Vagina (tissue), 2 donors: ENCODE results near the gene KPNA3. TPM values are rescaled to one million over a fixed set of nuclear protein-coding genes. Genes with fewer than 3 reads are reported as not detected.

ENCODE experiments used
- DNase-seq, 2 donors: peaks; one replicate each; pipeline ENCODE4 v3.0.0-alpha.2; 2017; ENCODE audit errors: extremely low spot score in 2 of 2
- H3K27ac ChIP-seq: fragments of 200-600 bp; sonication (generic); one replicate; pipeline ENCODE4 v1.5.1; 2019
- H3K27me3 ChIP-seq: fragments of 200-600 bp; sonication (generic); one replicate; pipeline ENCODE4 v1.5.1; 2019
- H3K36me3 ChIP-seq, 2 donors: fragments of 200-600 bp; sonication (generic); one replicate each; pipeline ENCODE4 v1.5.1; 2017 to 2019
- H3K4me1 ChIP-seq: fragments of 200-600 bp; sonication (generic); one replicate; pipeline ENCODE4 v1.5.1; 2019
- H3K4me3 ChIP-seq, 2 donors: fragments of 200-600 bp; sonication (generic); 1 replicate in 1 of 2; 2 replicates in 1 of 2; pipeline ENCODE4 v1.5.1; 2016 to 2019
- H3K9me3 ChIP-seq: fragments of 200-600 bp; sonication (generic); one replicate; pipeline ENCODE4 v1.5.1; 2019
- CTCF ChIP-seq, 3 experiments: fragments of 450-650 bp in 2 of 3; fragments of 200-600 bp in 1 of 3; sonication (generic) in 1 of 3; IDR thresholded peaks; one replicate each; pipeline ENCODE4 v1.5.1; 2017 to 2019; ENCODE audit warnings: antibody characterized with exemption in 3 of 3, mild to moderate bottlenecking in 2 of 3, moderate library complexity in 2 of 3
- POLR2A ChIP-seq, 2 donors: fragments of 450-650 bp; IDR thresholded peaks; one replicate each; pipeline ENCODE4 v1.6.1; 2017; ENCODE audit warnings: antibody characterized with exemption in 2 of 2, mild to moderate bottlenecking in 2 of 2, moderate library complexity in 2 of 2
- POLR2AphosphoS5 ChIP-seq, 2 donors: sonication (generic); formaldehyde crosslinking; IDR thresholded peaks; one replicate each; pipeline ENCODE4 v1.9.0; 2017; ENCODE audit warnings: antibody characterized with exemption in 2 of 2, mild to moderate bottlenecking in 2 of 2, low read depth in 1 of 2; ENCODE audit not compliant: insufficient read depth in 1 of 2
- intact Hi-C: fragments of 100-400 bp; cut with DNase I; formaldehyde crosslinking; loops from one replicate; pipeline ENCODE4 v1.15.1; 2023
- total RNA-seq: library from RNA; depleted of rRNA; stranded (reverse); fragments of >200 nt; gene quantifications from one replicate; pipeline ENCODE4 v1.2.3, GENCODE V29; 2016

Gene KPNA3
- total RNA-seq, 1 donor from 2014 or later = 17.2 TPM

- H3K4me3 ChIP-seq = no peak overlapping the region
- no peak for DNase-seq
- H3K4me1 ChIP-seq = peaks cover 7% of the 10 kb centered on the region
- no peaks in the 10 kb centered on the region for H3K27me3 ChIP-seq
- TF ChIP-seq POLR2A (IDR thresholded peaks at IDR 0.05) (no peak), CTCF (IDR thresholded peaks at IDR 0.05) (no peak), POLR2AphosphoS5 (IDR thresholded peaks at IDR 0.05; ENCODE audit: insufficient read depth in 1 of 2, low read depth in 1 of 2) (no peak)
- H3K27ac ChIP-seq = no peak overlapping the region
- H3K36me3 ChIP-seq = no peaks in the 10 kb centered on the region
- intact Hi-C loops = no loop called here
- H3K9me3 ChIP-seq = no peaks in the 10 kb centered on the region
Measured at GRCh38 chr13:49676581-49677298, 115.7 kb downstream of the KPNA3 start.

- DNase-seq = no peak
- H3K27ac ChIP-seq = no peak overlapping the region
Measured at GRCh38 chr13:49670828-49671227, 121.7 kb downstream of the KPNA3 start.

GRCh38 chr13:49669735-49670309 is 122.7 kb downstream of the KPNA3 start:
- Histone ChIP-seq H3K36me3 (peaks cover 0 to 17% of the 10 kb centered on the region in 2 donors), H3K4me3 (no peak overlapping the region), H3K4me1 (peaks cover 15% of the 10 kb centered on the region), H3K9me3 (no peaks in the 10 kb centered on the region), H3K27ac (no peak overlapping the region), H3K27me3 (no peaks in the 10 kb centered on the region)
- intact Hi-C loops = loop anchor here (5.0 kb wide), 1 partner anchor 177 kb away; no protein-coding TSS in a partner anchor
- TF ChIP-seq POLR2AphosphoS5 (IDR thresholded peaks at IDR 0.05; ENCODE audit: insufficient read depth in 1 of 2, low read depth in 1 of 2) (no peak), POLR2A (IDR thresholded peaks at IDR 0.05) (no peak), CTCF (IDR thresholded peaks at IDR 0.05) (peak; percentile 51 to 66 (median 62))
- DNase-seq = no peak

More at GRCh38 chr13:49670828-49671227, 121.7 kb downstream of the KPNA3 start:
- H3K4me1 ChIP-seq = peaks cover 15% of the 10 kb centered on the region
- no peaks in the 10 kb centered on the region for H3K27me3 ChIP-seq
- H3K36me3 ChIP-seq = peaks cover 0 to 17% of the 10 kb centered on the region in 2 donors
- no peak overlapping the region for H3K4me3 ChIP-seq
- no peaks in the 10 kb centered on the region for H3K9me3 ChIP-seq
- TF ChIP-seq CTCF (IDR thresholded peaks at IDR 0.05) (no peak), POLR2AphosphoS5 (IDR thresholded peaks at IDR 0.05; ENCODE audit: insufficient read depth in 1 of 2, low read depth in 1 of 2) (no peak), POLR2A (IDR thresholded peaks at IDR 0.05) (no peak)
- intact Hi-C loops = no loop called here

- no peak for DNase-seq
- intact Hi-C loops = loop anchor here (5.0 kb wide), 1 partner anchor 180 kb away; no protein-coding TSS in a partner anchor
- Histone ChIP-seq H3K4me1 (peaks cover 15% of the 10 kb centered on the region), H3K4me3 (no peak overlapping the region), H3K27ac (no peak overlapping the region), H3K9me3 (no peaks in the 10 kb centered on the region), H3K27me3 (no peaks in the 10 kb centered on the region), H3K36me3 (peaks cover 0 to 19% of the 10 kb centered on the region in 2 donors)
- TF ChIP-seq POLR2A (IDR thresholded peaks at IDR 0.05) = no peak
- TF ChIP-seq POLR2AphosphoS5 (IDR thresholded peaks at IDR 0.05; ENCODE audit: insufficient read depth in 1 of 2, low read depth in 1 of 2) = no peak
- TF ChIP-seq CTCF (IDR thresholded peaks at IDR 0.05) = no peak
Measured at GRCh38 chr13:49667773-49668172, 124.7 kb downstream of the KPNA3 start.

GRCh38 chr13:49664606-49665005 is 127.9 kb downstream of the KPNA3 start:
- peaks cover 0 to 37% of the 10 kb centered on the region in 2 donors for H3K36me3 ChIP-seq
- no peak for DNase-seq
- TF ChIP-seq POLR2AphosphoS5 (IDR thresholded peaks at IDR 0.05; ENCODE audit: insufficient read depth in 1 of 2, low read depth in 1 of 2) = no peak
- no peak for TF ChIP-seq POLR2A (IDR thresholded peaks at IDR 0.05)
- no peak for TF ChIP-seq CTCF (IDR thresholded peaks at IDR 0.05)
- no peaks in the 10 kb centered on the region for H3K27me3 ChIP-seq
- intact Hi-C loops = loop anchor here (5.0 kb wide), 1 partner anchor 183 kb away; no protein-coding TSS in a partner anchor
- no peak overlapping the region for H3K4me3 ChIP-seq
- H3K9me3 ChIP-seq = no peaks in the 10 kb centered on the region
- H3K4me1 ChIP-seq = no peaks in the 10 kb centered on the region
- H3K27ac ChIP-seq = no peak overlapping the region
